Raji (cell line): ENCODE data around the gene PAPSS2.

Experiments
- POLR2A ChIP-seq: IDR thresholded peaks from 2 replicates; pipeline ENCODE4 v1.6.1; 2011; ENCODE audit warnings: low read depth, low read length, control low read depth; ENCODE audit not compliant: insufficient read depth

Gene PAPSS2

GRCh38 chr10:87764072-87764934 is 104.6 kb downstream of the PAPSS2 start:
- TF ChIP-seq POLR2A, result no peak

GRCh38 chr10:87765666-87766376 is 106.1 kb downstream of the PAPSS2 start:
- no peak for TF ChIP-seq POLR2A

GRCh38 chr10:87767253-87767652 is 107.6 kb downstream of the PAPSS2 start:
- TF ChIP-seq POLR2A, result no peak

GRCh38 chr10:87771871-87772500 is 112.3 kb downstream of the PAPSS2 start:
- TF ChIP-seq POLR2A, result no peak

GRCh38 chr10:87775766-87776165 is 116.1 kb downstream of the PAPSS2 start:
- TF ChIP-seq POLR2A, result no peak

- TF ChIP-seq POLR2A, result no peak
These were observed 116.7 kb downstream of the PAPSS2 start for GRCh38 chr10:87776328-87776727.

- no peak for TF ChIP-seq POLR2A
These were observed 121.9 kb downstream of the PAPSS2 start for GRCh38 chr10:87781545-87781944.

GRCh38 chr10:87782721-87783120 is 123.0 kb downstream of the PAPSS2 start:
- TF ChIP-seq POLR2A, result no peak

GRCh38 chr10:87786421-87786820 is 126.7 kb downstream of the PAPSS2 start:
- no peak for TF ChIP-seq POLR2A

GRCh38 chr10:87790185-87790584 is 130.5 kb downstream of the PAPSS2 start:
- TF ChIP-seq POLR2A, result no peak

GRCh38 chr10:87794285-87794684 is 134.6 kb downstream of the PAPSS2 start:
- TF ChIP-seq POLR2A, result no peak
